Hematopoietic multipotent progenitor cell treated with erythropoietin and hydrocortisone succinate and interleukin-3 and kit ligand, for 6 days (in vitro differentiated cells): ENCODE measurements around the gene RAPGEF3.
A peak's percentile ranks its signal among the peaks of the same experiment; 100 is the strongest.

Source experiments
- DNase-seq: peaks from one replicate; pipeline ENCODE4 v3.0.0-alpha.2; 2015

Gene RAPGEF3

DNA sequence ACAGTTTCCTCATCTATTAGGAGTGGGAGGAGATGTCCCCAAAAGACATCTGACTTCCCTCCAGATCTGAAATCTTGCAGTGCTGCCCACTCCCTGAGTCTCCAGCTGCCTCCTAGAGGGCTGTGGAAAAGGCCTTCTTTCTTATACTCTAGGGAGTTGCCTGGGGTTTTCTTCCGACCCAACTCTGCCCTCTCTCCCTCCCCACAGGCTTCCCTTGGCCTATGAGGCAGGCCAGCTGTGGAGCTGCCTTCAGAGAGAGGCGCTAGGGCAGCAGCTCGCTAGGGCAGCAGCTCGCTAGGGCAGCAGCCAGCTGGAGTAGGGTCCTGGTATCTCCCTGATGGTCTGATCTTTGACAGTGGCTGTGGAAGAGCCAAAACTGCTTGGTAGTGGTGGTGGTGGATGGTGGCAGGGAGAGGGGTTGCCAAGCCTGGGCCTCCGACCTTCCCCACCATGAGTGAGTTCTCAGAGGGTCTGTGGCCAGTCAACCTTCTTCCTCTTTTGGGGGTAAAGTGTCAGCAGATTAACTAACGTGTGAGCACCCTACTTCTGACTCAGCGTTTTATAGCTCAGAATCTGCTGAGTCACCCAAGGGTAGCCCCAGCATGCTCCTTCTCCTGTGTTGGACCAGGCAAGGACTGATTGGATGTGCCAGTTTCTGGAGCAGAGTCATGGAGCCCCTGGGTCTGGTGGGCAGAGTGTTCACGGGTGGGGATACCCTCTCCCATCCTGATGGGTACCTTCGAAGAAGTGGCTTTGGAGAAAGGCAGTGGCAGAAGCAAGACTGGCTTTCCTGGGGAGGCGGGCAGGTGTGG, 16.6 kb upstream of the RAPGEF3 start:
- peak; percentile 95 for DNase-seq

DNA sequence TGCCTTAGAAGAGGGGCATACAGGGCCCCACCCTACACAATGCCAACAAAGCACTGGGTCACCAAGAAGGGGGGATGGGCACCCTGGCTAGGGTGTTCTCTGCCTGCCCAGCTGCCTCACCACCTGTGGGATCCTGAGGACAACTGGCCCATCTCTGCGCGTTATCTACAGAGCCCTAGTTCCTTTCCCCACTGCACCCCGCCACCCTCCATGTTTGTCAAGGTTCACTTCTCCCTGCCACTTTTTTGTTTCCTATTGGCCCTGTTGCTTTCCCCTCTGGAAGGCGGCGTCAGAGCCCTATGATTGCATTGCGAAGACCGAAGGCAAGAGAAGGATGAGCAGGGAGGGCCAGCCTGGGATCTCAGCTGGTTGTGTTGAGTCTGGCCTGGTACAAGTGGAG, 16.0 kb upstream of the RAPGEF3 start:
- peak; percentile 67 for DNase-seq

DNA sequence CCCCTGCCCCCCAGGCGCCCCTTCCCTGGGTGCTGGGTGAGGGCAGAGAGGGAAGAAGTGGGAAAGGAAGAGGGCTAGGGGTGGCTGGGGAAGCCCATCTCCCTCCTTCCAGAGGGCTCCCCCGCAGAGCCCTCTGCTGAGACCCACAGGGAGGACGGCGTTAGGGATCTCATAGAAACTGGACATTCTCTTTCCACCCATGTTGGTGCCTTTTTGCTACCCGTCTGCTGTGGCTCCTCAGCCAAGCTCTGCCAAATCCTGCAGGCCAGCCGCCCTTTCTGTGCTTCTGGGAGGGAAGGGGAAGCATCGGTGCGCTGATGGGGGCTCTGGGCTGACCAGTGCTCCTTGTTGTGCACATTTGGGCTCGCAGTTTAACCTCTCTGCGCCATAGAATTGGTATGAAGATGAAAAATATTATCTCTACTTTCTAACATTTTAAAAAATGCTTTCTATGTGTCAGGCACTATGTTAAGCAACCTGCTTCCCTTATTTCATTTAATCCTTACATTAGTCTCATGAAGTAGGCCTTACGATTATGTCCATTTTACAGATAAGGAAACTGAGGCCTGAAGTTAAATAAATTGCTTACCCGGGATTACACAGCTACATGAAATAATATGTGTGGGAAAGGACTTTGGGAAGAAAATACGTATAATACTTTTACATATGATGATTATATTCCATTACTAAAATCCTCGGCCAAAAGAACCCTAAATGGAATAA, 15.3 kb upstream of the RAPGEF3 start:
- peak; percentile 43 for DNase-seq

DNA sequence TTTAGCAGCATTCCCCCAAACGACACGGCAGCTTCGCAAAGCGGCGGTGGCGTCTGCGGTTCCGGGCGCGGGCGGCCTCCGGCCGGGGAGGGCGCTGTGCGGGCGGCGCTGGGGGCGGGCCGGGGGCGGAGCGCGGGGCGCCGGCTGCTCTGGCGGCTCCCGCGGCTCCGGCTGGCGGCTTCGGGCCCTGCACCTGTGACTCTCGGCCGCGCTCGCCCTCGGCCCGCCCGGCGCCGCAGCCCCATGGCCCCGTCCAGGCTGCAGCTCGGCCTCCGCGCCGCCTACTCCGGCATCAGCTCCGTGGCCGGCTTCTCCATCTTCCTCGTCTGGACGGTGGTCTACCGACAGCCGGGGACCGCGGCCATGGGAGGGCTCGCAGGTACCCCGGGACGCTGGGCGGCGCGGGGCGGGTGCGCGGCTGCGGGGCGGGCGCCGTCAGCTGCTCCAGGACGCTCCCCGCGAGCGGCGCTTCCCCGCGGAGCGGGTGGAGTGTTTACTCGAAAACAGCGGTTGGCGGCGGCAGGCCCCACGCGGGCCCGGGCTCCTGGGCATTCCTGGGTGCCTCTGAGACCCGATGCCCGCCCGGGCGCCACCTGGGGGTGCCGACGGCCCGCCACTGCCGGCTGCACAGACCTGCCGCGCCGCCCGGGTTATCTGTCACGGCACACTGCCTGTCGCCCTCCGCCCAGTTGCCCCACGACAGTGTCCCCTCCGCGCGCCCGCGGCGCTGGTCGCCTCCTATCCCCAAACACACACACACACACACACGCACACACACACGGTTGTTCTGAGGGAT, 14.6 kb upstream of the RAPGEF3 start, which contains the start of gene SLC48A1:
SLC48A1 (plus strand) TSS at position 177 of the 796 bp plus-strand sequence; CDS start at position 244, 67 bp downstream.
- peak; percentile 83 for DNase-seq

DNA sequence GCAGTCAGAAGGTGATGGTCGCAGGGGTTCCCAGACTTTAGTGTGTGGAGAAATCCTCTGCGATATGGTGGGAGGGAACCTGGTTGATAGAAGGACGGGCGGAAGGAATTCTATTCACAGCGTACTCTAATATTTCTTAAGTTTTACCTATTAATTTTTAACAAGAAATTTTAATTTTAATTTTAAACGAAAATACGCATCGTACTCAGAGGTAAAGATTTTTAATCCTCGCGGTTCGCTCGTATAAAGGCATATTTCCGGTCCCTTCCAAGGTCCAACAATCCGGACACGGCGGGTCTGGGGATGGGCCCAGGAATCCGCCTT, 14.0 kb upstream of the RAPGEF3 start:
- DNase-seq = no peak

DNA sequence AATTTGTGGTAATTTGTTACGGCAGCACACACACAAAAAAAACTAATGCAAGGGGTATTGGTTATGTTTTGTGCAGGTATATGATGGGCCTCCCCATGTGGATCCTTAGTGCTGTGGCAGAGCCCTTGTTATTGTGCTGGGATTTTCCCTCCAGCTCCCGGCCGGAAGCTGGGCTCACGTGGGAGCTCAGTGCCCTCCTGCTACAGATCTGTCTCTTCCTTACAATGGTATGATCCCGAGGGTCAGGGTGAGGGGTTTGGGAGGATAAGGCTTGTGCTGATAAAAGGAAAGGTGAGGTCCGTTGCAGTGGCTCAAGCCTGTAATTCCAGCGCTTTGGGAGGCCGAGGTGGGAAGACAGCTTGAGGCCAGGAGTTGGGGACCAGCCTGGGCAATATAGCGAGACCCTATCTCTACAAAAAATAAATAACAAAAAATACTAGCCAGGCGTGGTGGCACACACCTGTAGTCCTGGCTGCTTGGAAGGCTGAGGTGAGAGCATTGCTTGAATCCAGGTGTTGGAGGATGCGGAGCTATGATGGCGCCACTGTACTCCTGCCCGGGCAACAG, 13.5 kb upstream of the RAPGEF3 start:
- no peak for DNase-seq

DNA sequence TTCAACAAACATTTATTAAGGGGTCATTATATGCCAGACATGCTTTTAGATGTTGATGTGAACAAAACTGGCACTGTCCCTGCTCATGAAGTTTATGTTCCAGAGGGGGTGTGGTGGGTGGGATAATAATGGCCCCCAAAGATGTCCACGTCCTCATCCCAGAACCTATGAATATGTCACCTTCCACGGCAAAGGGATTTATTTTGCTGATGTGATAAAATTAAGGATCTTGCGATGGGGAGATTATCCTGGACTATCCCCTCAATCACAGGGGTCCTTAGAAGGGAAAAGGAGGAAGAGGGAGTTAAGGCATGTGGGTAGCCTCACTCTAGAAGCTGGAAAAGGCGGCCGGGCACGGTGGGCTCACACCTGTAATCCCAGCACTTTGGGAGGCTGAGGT, 12.6 kb upstream of the RAPGEF3 start:
- no peak for DNase-seq

DNA sequence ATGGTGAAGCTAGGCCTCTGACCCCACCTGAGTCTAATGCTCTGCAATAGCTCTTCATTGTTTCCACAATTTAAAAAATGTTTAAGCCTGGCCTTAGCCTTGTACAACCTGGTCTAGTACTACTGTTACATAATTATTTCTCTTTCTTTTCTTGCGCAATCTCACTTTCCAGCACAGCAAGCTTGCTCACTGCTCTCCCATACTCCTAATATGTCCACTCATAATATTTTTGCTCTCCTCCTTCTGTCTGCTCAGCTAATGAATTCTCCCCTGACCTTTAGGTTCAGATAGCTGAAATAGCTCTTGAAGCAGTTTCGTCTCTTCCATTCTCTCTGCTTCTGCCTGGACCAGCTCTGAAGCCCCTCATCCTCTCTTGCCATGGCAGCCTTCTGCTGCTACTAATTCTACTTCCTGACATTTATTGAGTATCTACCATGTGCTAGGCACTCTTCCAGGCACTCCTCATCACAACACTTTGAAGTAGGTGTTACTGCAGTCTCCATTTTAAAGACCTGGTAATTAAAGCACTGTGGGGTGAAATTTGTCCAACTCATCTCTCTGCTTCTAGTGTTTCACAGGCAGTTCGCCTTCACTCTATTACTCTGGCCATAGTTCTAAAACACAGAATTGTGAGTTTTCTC, 11.5 kb upstream of the RAPGEF3 start:
- DNase-seq = peak; percentile 52

DNA sequence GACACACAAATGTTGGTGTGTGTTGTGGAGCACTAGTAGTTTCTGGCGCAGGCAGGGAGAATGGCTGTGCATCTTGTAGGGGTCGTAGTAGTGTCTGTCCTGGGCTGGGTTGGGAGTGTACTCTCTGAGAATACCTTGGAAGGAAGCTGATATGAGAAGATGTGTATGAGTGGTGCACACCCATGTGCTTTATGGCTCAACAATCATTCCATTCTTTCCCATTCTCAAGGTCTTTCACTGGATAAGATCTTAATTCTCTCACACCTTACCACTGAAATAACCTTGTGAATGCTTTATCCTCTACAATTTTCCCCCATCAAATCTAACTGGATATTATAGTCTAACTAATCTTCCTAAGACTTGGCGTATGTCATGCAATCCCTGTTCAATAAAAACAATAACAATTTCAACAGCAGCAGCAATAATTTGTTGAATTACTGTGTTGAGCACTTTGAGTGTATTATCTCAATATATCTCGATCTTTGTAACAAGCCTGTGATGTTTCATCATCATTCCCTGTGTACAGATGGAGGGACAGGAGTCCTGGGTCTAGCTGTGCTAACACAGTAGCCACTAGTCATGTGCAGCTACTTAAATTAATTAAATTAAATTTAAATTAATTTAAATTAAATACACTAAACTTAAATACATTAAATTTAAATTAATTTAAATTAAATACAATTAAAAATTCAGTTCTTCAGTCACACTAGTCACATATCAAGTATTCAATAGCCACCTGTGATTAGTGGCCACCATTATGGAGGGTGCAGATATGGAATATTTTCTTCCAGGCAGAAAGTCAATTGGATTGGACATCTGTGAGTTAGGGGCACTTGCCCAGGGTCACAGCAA, 10.8 kb upstream of the RAPGEF3 start:
- DNase-seq = no peak

DNA sequence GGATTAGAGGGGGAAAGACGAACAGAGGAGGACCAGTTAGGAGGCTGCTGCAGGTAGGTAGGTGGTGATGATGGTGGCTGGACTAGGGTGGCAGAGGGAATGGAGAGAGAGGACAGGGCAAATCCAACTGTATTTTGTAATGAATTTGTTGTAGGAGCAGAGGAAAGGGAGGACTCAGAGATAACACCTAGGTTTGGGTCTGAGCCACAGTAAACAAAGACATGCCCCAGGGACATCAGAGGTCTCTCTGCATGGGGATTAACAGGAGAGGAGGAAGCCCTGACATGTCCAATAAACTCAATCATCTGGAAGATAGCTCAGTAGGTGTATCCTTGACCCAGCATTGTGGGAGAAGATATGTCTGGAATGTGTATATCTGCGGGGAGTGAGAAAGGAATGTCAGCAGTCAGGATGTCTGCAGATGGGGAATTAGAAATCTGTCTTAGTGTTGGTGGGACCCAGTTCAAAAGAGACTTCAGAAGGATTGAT, 9.7 kb upstream of the RAPGEF3 start:
- DNase-seq = no peak

DNA sequence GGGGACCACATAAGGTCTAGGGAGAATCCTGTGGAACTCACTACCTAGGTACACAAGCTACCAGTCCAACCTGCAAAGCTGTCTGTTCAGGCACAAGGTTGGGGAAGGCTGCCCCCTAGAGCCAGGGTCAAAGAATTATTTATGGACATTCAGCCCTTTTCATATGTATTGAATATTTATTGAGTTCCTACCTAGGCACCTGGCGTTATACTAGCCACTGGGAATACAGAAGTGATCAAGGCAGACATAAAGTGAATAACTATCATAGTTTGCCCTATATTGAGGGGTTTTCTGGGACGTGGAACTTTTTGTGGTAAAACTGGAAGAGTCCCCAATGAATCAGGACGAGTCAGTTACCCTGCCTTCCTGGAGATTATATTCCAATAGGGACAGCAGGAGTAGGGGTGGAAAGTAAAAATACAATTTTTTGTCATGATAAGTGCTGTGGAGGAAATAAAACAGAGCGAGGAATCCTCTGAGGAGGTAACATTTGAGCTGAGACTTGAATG, 8.6 kb upstream of the RAPGEF3 start:
- peak; percentile 84 for DNase-seq

DNA sequence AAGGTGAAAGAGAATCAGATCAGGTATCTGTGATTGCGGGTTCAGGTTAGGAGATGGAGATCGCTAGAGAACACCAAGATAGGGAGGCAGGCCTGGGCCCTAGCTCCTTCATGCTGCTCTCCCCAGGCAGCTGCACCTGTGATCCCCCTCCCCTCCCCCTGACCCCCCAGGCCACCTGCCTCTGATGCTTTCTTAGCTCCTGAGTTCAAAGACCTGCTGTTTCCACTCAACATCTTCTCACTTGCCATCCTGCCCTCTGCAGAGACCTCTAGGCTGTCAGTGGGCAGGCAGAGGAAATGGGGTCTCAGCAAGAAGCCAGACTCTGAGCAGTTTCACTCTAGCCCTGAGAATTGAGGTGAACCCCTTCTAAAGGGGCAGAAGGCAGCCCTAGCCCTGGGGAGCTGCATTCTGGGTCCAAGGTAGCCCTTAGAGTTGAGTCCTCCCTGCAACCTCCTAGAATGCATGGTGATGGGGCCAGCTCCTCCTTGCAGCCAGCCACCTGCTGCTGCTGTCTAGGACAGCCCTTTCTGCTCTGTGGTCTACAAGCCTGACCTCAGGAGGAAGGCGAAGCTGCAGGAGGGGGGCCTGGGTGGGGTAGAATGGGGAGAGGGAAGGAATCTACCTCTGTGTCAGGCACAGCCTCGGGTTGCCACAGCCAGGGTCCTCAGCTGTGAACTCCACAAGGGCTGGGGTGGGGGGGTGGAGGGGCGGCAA, 8.0 kb upstream of the RAPGEF3 start:
- no peak for DNase-seq

DNA sequence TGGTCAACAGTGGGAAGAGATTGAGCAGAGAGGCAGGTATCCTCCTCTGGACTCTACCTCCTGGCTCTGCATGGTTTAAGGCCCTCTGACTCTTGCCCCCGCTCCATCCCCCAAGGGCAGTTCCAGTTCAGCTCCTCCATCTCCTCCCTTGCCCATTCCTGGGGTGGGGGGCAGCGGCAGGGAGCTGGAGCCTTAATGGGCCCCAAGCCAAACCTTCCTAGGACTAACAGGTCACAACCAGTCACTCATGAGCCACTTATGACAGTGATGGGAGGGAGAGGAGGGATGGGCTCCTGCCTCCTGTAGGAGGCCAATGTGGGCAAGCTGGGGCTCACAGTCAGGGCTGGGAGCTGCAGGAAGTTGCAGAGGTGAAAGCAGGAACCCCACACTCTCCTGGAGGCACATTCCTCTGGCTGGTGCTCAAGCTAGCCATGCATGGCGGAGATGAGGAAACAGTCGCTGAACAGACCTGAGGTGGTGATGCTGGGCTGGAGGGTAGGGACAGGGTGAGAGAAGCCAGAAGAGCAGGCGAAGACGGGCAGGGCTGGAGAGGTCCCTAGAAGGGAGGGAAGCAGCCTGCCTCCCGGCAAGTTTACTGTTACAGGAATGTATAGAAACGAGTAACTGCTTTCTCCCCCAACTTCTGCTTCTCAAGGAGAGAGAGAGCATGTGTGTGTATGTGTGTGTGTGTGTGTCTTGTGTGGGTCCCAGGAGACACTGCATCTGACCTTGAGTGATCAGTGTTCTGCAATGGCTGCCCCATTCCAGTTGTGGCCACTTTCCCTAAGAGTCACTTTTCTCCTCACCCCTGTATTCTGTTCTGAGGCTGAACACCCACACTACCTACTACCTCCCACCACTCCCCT, 5.0 kb upstream of the RAPGEF3 start:
- no peak for DNase-seq

DNA sequence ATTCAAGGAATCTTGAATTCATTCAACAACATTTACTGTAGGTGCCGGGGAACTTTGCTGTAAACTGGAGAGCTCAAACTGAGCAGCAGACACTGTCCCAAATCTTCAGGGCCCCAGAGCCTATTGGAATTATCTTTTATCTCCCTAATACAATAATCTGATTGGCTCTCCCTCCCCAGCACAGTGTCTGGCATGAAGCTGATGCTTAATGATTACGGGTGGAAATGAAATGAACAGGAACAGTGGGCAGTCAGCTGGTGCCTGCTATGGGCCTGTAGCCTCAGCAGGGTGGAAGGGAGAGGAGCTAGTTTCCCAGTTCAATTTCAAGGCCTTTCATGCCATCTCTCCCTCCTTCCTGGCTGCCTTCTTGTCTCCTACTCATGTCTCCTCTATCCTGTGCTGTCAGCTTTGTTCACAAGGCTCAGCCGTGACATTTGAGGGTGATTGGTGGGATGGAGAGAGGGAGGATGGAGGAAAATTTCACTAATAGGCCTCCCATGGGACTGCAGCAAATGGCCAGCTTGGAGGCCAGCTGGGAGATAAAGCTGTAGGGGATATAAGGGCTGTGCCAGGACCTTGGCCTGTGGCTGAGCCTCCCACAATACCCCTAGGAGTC, 4.3 kb upstream of the RAPGEF3 start:
- DNase-seq = no peak

DNA sequence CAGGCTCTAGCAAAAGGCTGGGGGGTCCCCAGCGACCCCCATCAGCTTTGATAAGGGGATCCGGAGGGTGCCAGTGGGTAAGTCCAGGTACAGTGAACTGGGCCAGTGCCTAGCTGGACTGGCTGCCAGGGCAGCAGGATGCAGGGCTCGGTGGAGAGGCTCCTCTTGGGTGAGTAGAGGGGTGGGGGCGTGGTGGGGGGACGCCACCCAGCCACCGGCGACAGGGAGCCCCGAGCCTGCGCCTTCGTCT, 171 bp downstream of the RAPGEF3 start:
- DNase-seq = no peak

DNA sequence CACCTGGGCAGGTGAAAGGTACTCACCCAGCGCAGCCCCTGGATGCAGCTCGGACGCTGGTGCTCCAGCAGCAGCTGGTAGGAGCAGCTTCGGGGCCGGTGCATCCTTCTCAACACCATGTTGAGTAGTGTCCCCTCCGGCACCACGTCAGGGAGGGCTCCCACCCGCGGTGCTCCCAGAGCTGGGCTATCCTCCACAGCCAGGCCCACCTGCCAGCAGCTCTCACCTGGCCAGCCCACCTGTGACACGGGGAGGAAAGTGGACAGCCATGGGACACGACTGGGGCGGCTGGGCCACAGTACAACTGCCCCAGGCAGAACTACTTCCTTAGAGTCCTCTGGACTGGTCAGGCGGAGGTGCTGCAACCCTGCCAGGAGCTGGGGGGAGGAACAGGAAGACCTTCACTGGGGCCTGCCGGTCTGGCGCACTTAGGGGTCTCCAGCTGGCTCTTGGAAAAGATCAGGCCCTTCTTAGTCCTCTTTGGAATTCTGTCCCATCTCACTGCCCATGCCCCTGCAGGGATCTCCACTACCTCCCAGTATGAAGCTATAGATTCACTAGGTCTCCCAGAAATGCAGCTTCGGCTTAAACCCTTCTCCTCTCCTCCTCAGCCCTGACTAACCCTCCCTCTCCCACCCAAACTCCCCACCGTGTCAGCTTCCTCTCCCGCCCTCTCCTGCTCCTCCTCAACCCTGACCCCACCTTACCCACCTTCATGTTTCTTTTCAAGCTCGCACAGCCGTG, 668 bp downstream of the RAPGEF3 start:
- no peak for DNase-seq

DNA sequence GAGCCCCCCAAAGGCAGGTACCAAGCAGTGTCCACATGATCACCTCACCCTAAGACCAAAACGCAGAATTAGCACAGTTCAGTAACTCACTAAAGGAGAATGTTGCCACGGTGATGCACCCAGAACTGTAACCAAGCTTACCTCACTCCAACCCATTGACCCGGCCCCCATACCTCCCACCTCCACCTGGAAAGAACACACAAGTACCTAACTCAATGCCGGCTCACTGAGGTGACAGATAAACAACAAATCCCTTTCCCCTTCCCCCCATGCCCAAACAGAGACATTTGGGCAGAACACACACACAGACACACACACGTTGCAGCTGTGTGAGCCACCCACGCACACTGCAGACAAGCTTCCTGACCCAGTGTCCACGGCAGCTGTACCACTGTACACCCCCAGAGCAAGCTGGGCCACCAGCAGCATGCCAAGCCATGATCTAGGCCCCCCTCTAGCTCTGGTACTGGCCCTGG, 1.3 kb downstream of the RAPGEF3 start:
- no peak for DNase-seq
